ENCODE measurements around the gene ACSL6.

ACSL6 gene

DNA sequence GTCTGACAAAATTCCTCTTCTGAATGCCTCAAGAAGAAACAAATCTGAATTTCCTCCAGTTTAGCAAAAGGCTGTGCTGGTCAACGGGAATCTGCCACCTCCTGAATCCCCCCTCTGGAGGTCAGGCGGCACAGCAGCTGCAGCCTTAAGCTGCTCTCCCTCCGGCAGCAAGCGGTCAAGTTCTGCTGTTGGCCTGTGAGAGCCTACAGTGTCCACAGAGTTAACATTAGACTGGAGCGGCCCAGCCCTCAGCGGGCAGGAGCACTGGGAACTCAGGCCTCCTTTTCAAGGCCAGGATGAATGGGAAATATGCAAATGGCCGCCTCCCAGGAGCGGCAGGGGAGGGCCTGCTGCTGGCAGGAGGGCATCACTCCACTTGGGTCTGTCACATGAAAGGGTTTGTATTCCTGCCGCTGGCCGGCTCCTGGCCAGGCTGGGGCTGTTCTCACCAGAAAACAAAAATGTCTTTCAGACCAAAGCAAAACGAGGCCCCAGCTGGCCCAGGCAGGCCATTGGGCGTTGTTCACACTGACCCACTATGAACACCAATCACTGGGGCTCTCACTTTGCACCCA, 8.2 kb downstream of the ACSL6 start:
- DNase-seq (ENCODE audit: low read depth): no peak
- H3K4me3 ChIP-seq (ENCODE audit: low read length): no peak overlapping the region
- TF ChIP-seq, protein P1, sequence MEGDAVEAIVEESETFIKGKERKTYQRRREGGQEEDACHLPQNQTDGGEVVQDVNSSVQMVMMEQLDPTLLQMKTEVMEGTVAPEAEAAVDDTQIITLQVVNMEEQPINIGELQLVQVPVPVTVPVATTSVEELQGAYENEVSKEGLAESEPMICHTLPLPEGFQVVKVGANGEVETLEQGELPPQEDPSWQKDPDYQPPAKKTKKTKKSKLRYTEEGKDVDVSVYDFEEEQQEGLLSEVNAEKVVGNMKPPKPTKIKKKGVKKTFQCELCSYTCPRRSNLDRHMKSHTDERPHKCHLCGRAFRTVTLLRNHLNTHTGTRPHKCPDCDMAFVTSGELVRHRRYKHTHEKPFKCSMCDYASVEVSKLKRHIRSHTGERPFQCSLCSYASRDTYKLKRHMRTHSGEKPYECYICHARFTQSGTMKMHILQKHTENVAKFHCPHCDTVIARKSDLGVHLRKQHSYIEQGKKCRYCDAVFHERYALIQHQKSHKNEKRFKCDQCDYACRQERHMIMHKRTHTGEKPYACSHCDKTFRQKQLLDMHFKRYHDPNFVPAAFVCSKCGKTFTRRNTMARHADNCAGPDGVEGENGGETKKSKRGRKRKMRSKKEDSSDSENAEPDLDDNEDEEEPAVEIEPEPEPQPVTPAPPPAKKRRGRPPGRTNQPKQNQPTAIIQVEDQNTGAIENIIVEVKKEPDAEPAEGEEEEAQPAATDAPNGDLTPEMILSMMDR (IDR thresholded peaks at IDR 0.05; ENCODE audit: insufficient read depth, low read depth, low read length, missing control alignments): no peak

DNA sequence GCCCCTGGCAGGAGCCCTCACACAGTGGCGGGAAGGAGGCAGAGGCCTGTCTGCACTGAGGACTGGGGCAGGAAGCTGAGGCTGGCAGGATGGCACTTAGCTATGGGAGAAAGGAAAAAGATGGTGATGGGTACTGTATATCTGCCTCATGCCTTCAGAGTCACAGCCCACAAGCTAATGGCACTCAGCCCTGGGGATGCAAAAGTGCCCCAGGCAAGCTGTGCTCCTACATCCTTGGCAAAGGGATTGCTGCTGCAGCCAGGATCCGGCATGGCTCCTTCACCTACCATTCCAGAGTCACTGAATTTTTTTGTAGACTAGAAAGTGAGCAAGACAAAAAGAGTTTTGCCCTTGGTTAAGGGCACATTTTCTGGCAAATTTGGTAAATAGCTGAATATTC, 8.7 kb downstream of the ACSL6 start:
- no peak for DNase-seq (ENCODE audit: low read depth)
- TF ChIP-seq, protein P1 (IDR thresholded peaks at IDR 0.05; ENCODE audit: insufficient read depth, low read depth, low read length, missing control alignments): no peak
- H3K4me3 ChIP-seq (ENCODE audit: low read length): no peak overlapping the region

DNA sequence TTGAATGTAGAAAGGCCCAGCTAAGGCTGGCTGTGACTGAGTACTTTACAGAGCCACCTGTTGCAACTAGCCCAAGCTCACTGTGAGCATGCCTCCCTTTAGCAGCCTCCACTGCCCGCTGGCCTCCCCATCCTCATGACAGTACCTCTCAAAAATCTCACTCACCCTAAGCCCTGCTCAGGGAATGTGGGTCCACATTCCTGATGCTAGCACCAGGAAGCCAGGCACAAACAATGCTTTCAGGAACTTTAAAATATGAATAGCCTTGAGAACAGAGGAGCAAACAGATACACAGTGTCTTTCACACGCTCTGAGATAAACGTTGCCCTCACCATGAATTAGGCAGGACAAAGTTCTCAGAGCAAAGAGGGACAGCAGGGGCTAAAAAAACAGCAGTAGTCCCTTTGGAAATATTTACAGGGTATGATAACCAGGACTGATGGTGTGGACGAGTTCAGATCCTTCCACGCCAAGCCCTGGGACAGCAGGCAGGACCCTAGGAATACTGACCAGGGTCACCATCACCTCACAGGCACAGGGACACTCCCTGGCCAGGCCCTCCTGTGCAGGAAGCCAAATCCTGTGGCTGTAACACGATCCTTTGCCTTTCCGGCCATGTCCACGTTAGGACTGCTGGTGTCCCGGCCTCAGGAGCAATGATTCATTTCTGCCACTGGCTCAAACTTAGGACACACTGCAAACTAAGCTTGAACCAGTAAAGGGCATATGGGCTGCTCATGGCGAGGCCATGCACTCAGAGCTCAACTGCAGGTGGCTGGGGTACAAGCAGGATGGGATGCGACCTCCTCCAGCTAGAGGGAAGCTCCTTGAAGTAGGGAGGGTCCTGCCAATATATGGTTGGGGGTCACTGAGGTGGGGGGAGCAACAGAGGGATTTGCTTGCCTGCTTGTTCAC, 9.6 kb downstream of the ACSL6 start:
- DNase-seq (ENCODE audit: low read depth): no peak

DNA sequence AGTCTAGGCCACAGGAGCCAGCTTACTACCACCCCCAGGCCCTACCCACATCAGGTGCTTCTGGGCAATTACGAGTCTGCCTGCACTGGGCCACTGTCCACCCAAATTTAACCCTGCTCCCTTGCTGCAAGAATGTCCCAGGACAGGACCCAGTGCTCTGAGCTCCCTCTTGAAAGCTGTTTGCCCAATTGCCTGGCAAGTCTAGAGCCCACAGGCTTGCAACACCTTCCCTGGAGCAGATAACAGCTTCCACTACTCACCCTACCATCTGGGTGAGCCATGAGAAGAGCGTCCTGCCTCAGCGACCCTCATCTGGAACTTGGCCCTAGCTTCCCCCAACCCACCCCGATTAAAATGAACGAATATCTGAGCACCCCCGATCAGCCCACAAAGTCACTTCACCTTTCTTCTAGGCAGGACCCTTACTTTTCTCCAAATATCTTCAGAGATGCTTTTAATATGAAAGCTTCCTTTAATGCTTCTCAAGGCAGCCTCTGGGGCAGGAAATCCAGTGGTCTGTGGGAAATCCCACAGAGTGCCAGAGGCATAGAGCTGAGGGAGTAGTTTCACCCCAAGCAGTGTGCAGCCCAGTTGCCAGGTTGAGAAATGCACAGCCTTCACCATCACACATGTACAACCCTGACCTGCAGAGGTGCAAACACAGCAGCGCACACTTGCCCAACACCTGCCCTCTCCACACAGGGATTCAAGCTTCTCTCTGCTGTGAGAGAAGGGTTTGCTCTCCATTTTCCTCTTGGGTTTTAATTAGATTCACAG, 10.6 kb downstream of the ACSL6 start:
- TF ChIP-seq, protein P1 (IDR thresholded peaks at IDR 0.05; ENCODE audit: insufficient read depth, low read depth, low read length, missing control alignments): no peak
- DNase-seq (ENCODE audit: low read depth): no peak
- no peak overlapping the region for H3K4me3 ChIP-seq (ENCODE audit: low read length)

More for the DNA sequence above, 9.6 kb downstream of the ACSL6 start:
- H3K4me3 ChIP-seq (ENCODE audit: low read length): no peak overlapping the region
- TF ChIP-seq, protein P1 (IDR thresholded peaks at IDR 0.05; ENCODE audit: insufficient read depth, low read depth, low read length, missing control alignments): no peak

DNA sequence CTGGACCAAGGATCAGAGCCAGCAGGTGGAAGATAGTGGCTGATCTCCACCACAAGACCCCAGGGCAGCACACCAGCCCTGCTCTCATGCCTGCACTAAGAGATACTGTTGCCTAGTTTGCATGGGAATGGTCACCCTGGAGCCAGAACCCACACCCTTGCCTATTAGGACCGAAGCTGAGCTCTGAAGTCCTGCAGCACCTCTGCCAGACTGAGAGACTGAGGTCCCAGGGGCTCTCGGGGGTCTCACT, 11.3 kb downstream of the ACSL6 start:
- no peak overlapping the region for H3K4me3 ChIP-seq (ENCODE audit: low read length)
- no peak for DNase-seq (ENCODE audit: low read depth)
- TF ChIP-seq, protein P1 (IDR thresholded peaks at IDR 0.05; ENCODE audit: insufficient read depth, low read depth, low read length, missing control alignments): no peak

DNA sequence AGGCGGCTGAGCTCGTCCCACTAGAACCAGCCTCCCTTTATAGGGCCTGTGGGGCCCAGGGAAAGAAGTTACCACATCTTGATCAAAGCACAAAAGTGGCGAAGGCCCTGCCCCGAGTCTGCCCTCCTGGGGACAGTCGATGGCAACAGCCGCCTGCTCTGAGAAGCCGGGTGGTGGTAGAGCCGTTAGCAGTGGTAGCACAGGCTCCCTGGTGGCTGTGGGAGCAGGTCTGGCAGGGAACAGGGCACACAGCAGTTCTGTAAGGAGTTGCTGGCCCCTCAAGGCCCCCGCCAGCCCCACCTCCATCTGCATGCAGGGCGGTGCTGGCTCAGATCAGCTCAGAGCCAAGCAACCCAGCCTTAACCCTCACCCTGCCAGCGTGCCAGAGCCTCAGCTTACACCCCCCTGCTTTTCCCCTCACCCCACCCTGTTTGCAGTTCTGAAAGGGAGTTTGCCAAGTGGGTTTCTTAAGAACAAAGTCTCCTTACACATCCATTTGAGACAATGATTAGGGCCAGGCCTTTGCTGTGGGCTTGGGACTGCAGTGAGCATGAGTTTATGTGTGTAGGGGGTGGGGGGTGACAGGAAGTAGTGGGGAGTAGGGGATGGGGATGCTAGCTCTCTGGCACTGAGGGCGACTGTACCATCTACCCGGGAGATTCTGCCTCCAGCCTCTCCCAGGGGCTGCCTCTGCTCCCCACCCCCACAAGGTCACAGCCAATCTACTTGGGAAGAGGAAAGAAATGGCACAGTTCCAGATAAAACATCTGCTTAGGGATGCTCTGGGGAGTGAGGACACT, 11.8 kb downstream of the ACSL6 start:
- DNase-seq (ENCODE audit: low read depth): no peak
- H3K4me3 ChIP-seq (ENCODE audit: low read length): no peak overlapping the region
- TF ChIP-seq, protein P1 (IDR thresholded peaks at IDR 0.05; ENCODE audit: insufficient read depth, low read depth, low read length, missing control alignments): no peak
